Kidney epithelial cell (primary cell): ENCODE results near the gene RPUSD4. TPM values are rescaled to one million over a fixed set of nuclear protein-coding genes. Genes with fewer than 3 reads are reported as not detected.

Experiments used
- DNase-seq: peaks from one replicate; pipeline ENCODE4 v3.0.0-alpha.2; 2010; ENCODE audit warnings: low read depth
- H3K27me3 ChIP-seq: 2 replicates; pipeline ENCODE4 v1.6.0; 2011; ENCODE audit warnings: low read length; ENCODE audit not compliant: control insufficient read depth, insufficient read depth
- H3K36me3 ChIP-seq: 2 replicates; pipeline ENCODE4 v1.5.1; 2011; ENCODE audit warnings: low read length; ENCODE audit not compliant: control insufficient read depth, insufficient read depth
- H3K4me3 ChIP-seq: 2 replicates; pipeline ENCODE4 v1.5.1; 2011; ENCODE audit warnings: low read depth, mild to moderate bottlenecking, control low read depth, low read length
- CTCF ChIP-seq: IDR thresholded peaks from 2 replicates; pipeline ENCODE4 v1.5.1; 2011; ENCODE audit warnings: mild to moderate bottlenecking, moderate library complexity, low read length, control low read depth, inconsistent platforms; ENCODE audit not compliant: insufficient read depth, poor library complexity, severe bottlenecking
- total RNA-seq: library from RNA; depleted of rRNA; stranded (reverse); fragments of >200 nt; gene quantifications from 2 replicates; pipeline ENCODE4 v1.2.3, GENCODE V29; 2015

The RPUSD4 gene
- total RNA-seq, 1 donor from 2014 or later: 25.5 TPM

GRCh38 chr11:126217491-126217890 is 6.0 kb upstream of the RPUSD4 start:
- DNase-seq: no peak
- Histone ChIP-seq H3K4me3 (no peak overlapping the region), H3K27me3 (no peaks in the 10 kb centered on the region), H3K36me3 (no peaks in the 10 kb centered on the region)
- TF ChIP-seq CTCF: no peak

- TF ChIP-seq CTCF: no peak
- Histone ChIP-seq H3K36me3 (no peaks in the 10 kb centered on the region), H3K27me3 (no peaks in the 10 kb centered on the region), H3K4me3 (no peak overlapping the region)
- DNase-seq: no peak
These were observed 5.3 kb upstream of the RPUSD4 start for GRCh38 chr11:126216526-126217305.

- no peak for TF ChIP-seq CTCF
These were observed 3.4 kb upstream of the RPUSD4 start for GRCh38 chr11:126214841-126215240.

GRCh38 chr11:126214441-126214840 is 3.0 kb upstream of the RPUSD4 start:
- no peak for TF ChIP-seq CTCF
- no peak for DNase-seq
- H3K36me3 ChIP-seq: no peaks in the 10 kb centered on the region
- no peak overlapping the region for H3K4me3 ChIP-seq
- H3K27me3 ChIP-seq: no peaks in the 10 kb centered on the region

More at GRCh38 chr11:126214841-126215240, 3.4 kb upstream of the RPUSD4 start:
- H3K4me3 ChIP-seq: no peak overlapping the region
- no peaks in the 10 kb centered on the region for H3K36me3 ChIP-seq
- DNase-seq: no peak
- H3K27me3 ChIP-seq: no peaks in the 10 kb centered on the region

- DNase-seq: no peak
- no peaks in the 10 kb centered on the region for H3K36me3 ChIP-seq
- no peaks in the 10 kb centered on the region for H3K27me3 ChIP-seq
- H3K4me3 ChIP-seq: peak overlapping the region; percentile 83
- no peak for TF ChIP-seq CTCF
These were observed 725 bp upstream of the RPUSD4 start for GRCh38 chr11:126212089-126212660.
